Activated CD4-positive, alpha-beta T cell treated with anti-CD3 and anti-CD28 coated beads, Interleukin-2, Interleukin-4, amounts not matched to agents 100 ng/mL and 50 ng/mL, durations not matched to agents 16 hours and 8 hours (primary cell): ENCODE data around the gene ABTB2.

Experiments
- DNase-seq: peaks from one replicate; pipeline ENCODE4 v3.0.0-alpha.2; 2020; ENCODE audit warnings: low spot score

Gene ABTB2

GRCh38 chr11:34148504-34149165 lies 209.2 kb downstream of the ABTB2 start:
- no peak for DNase-seq

- no peak for DNase-seq
These were observed 210.2 kb downstream of the ABTB2 start for GRCh38 chr11:34147581-34147980.

GRCh38 chr11:34146866-34147265 lies 210.9 kb downstream of the ABTB2 start:
- DNase-seq: no peak

DNA sequence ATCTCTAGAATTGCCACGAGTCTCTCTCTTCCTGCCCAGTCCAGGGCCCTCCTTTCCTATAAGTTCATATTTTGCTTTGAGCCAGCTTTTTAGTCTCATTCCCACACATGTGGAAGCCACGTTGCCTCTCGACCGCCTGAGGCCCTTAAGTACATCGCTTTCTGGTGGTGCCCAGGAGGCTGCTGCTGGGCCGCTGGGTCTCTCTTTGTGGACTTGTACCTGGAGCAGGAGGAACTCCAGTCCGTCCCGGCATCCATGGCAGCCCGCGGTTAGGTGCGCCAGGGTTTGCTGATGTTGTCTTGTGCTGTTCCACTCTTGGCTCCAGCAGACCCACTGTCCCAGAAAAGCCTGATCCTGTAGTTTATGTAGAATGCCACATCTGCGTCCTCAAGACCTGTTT lies 211.4 kb downstream of the ABTB2 start:
- no peak for DNase-seq

DNA sequence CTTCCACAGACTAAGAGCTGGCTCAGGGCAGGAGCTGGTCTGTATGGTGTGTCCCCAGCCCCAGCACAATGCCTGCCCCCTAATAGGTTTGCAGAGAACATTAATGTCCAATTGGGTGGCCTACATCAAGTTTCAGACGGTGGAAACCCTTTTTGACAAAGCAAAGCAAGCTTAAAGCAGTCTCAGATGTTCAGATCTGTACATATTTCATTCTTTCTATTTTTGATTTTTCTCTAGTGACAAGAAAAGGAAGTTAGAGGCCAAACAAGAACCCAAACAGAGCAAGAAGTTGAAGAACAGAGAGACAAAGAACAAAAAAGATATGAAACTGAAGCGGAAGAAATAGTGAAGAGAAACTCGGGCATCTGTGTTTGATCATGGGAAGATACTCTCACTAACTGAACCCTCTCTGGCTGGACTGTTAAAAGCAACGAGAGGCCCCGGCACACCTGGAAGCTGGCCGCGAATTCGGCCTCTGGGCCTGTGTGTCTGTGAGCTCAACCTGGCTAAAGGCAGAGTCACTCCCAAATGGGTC lies 211.9 kb downstream of the ABTB2 start:
- DNase-seq: no peak

DNA sequence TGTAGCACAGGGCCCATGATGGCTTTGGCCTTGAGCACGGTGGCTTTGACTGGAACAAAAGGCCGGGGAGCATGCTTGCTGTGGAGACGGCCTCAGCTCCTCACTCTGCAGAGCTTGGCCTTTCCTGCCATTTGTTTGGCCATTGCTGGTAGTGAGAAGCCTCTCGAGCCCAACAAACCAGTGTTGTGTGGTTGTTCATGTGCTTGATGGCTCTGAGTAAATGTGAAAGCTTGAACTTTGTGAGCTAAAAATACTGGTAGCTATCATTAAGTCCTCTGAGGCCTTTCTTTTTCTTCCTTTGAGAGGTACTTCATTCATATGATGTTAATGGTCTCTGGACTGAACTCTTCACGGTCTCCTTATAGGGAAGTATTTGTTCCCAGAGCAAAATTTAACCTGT lies 212.7 kb downstream of the ABTB2 start:
- no peak for DNase-seq

GRCh38 chr11:34143048-34143447 lies 214.8 kb downstream of the ABTB2 start:
- no peak for DNase-seq

DNA sequence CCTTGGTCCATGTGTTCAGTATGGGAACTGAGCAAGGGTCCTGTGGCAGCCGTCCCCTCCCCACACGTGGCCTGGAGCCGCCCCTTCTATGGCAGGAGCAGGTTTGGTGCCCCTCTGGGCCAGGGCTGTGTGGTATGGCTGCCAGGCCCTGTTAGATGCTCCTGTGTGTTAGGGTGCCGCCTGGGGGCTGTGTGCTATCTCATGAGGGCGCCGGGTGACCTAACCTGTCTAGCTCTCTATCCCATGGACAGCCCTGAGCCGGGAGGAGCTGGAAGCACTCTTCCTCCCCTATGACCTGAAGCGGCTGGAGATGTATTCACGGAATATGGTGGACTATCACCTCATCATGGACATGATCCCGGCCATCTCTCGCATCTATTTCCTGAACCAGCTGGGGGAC lies 217.7 kb downstream of the ABTB2 start:
- DNase-seq: no peak

DNA sequence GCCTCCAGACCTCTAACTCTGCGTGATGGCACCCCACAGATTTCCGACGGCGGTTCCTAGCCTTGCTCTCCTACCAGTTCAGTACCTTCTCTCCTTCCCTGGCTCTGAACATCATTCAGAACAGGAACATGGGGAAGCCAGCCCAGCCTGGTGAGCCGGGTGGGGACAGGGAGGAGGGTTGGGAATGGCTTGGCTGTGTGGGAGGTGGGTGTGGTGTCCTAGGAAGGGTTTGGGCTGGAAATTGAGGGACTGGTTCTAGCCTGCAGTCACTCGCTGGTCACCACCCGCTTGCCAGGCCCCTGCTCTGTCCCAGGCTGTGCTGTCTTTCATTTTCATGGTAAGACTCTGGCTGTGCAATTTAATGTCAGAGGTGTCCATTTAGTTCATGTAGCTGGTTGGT lies 218.5 kb downstream of the ABTB2 start:
- DNase-seq: no peak

DNA sequence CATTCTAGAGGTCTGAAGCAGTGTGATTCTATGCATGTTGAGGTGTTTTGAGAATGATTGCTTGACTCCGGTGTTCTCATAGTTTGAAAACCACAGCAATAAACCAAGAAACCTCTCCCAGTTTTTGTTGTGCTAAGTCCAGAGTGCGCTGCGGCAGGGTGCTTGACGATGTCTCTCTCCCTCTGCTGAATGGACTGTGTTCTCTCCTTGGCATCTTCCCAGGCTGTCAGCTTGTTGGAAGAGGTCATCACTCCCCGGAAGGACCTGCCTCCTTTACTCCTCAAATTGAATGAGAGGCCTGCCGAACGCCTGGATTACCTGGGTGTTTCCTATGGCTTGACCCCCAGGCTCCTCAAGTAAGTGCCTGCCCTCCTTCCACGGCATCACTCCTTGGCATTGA lies 221.4 kb downstream of the ABTB2 start:
- DNase-seq: no peak

GRCh38 chr11:34135439-34135838 lies 222.4 kb downstream of the ABTB2 start:
- DNase-seq: peak; percentile 58

DNA sequence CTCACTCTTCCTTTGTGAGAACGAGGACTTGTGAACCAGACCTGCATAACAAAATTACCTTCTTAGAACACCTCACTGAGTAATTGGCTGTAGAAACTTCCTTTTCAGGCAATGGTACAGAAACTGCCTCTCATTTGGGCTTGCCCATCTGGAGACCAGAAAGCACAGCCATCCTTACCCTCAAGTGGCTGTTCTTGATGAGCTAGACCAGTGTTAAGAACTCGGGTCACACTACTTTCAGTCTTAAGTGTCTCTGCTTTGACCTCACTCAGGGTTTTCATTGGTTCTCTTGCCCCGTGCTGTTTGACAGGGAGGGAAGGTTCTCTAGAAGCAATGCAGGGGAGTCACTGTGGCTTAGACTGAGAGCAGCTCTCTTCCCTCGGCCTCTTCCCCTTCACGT lies 223.0 kb downstream of the ABTB2 start:
- DNase-seq: peak; percentile 47

DNA sequence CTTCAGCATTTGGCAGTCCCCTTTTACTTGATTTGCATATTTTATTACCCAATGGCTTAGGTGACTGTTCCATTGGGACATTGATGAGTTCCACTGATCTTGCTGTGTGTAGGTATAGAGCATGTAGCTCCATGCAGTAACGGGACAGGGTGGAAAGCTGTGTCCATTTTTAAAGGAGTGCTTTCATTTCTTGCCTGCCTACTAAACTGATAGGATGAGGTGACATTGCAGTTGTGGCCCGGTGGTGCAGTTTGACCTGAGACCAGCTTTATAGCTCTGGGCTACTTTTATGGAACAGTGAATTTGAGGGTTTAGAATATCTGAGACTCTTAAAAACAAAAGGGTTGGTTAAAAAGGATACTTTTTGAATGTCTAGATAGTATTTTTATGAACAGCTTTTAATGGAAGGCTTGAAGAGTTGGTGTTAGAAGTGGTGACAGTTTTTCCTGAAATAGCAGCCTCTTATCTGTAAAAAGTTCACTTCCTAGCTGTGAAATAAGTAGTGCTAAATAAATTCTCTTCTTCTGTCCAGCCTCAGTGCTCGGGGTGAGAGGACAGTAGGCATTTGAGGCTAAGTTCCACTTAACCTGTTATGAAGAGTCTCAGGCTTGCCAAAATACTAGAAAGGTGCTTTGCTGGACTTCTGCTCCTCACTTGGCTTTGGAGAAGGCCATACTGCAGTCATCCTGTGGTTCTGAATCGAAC lies 225.4 kb downstream of the ABTB2 start:
- DNase-seq: no peak

GRCh38 chr11:34128824-34129223 lies 229.0 kb downstream of the ABTB2 start:
- DNase-seq: no peak

- DNase-seq: no peak
These were observed 230.6 kb downstream of the ABTB2 start for GRCh38 chr11:34126959-34127848.

DNA sequence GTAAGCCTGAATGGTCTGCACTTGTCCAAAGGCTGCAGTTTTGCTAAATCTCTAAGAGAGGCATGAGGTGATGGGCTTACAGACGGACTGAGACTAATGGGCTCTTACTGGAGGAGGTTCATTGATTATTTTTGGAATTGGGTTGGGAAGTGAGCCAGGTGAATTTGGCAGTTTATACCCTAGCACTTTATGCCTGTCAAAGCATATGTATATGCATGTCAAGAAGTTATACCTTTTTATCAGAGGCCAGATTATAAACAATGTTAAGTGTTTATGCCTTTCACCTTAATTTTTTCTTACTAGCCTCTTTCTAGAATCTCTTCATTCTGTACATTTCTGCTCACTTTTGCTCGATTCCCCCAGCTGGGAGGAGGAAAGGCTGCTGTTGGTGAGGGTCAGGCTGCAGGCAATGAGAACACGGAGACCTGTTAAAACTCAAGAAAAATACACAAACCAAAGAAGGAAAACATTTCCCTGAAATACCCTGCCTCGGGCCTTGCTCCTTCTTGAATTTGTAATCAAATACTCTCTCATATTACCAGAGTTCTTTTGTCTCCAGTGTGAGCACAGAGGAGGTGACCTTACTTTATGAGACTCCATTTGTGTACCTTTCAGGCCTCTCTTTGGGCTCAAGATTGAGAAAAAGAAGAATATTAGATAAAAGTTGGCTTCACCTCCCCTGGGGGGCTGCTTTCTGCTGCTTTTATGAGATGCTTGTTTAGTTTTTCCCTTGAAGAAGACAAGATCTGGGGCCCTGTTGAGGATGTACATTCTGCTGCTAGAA lies 232.7 kb downstream of the ABTB2 start:
- no peak for DNase-seq

DNA sequence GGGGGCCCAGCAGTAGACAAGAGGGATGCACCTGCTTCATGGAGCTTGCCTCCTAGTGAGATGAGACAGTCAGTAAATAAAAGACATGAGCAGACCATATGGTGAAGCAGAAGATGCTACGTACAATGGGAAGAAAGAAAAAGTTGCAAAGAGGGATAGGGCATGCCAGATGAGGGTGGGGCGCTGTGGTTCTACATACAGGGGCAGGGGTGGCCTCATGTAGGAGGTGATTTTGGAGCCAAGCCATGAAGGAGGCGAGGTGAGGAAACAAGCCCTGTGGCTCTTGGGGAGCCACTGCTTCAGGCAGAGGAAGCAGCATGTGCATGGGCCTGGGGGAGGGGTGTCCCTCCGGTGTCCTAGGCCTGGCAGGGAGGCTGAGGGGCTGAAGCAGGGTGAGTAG lies 237.2 kb downstream of the ABTB2 start:
- no peak for DNase-seq

GRCh38 chr11:34114471-34114870 lies 243.3 kb downstream of the ABTB2 start:
- DNase-seq: no peak

DNA sequence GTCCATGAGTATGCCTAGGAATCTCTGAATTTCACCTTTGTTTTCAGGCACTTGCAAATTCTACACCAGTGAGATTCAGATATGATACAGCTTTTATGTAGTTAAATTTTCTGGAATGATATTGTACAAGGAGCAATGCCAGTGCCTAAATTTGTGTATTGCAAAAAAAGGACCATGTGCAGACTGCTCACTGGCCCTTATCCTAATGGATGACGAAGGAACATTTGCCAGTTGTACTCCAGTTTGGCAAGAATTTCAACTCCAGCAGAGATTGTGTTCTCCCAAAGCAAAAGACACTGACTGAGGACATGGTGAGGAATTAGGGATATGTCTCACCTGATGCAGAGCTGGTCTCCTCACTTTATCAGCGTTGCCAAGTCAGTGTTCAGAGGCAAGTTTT lies 243.8 kb downstream of the ABTB2 start:
- no peak for DNase-seq

GRCh38 chr11:34111722-34112270 lies 246.0 kb downstream of the ABTB2 start:
- no peak for DNase-seq

GRCh38 chr11:34105957-34106504 lies 251.8 kb downstream of the ABTB2 start:
- DNase-seq: no peak
